ENCODE data around the gene MRPL38. TPM values are rescaled to one million over a fixed set of nuclear protein-coding genes. Genes with fewer than 3 reads are reported as not detected.

MRPL38 gene
- total and polyA plus RNA-seq, 2 of the 8 experiments (the other 6 are each of a cell fraction or from before 2014, with no cell fraction given) = 78.4 to 125 TPM

- Histone ChIP-seq H3K4me3 (ENCODE audit: extremely low read depth in 1 of 4, insufficient read depth in 2 of 4, low read depth in 3 of 4, low read length in 4 of 4) (peak overlapping the region; percentile 55 to 91 (median 67)), H3K79me2 (ENCODE audit: control insufficient read depth in 1 of 2, insufficient read depth in 2 of 2, low read length in 2 of 2) (peaks cover 3 to 9% of the 10 kb centered on the region in 2 experiments; a peak in 3 of 4 replicates), H2BK20ac (ENCODE audit: low read length) (no peak overlapping the region), H3K23me2 (ENCODE audit: low read depth, low read length) (peaks cover 6% of the 10 kb centered on the region), H2AK5ac (ENCODE audit: low read depth, low read length) (no peak overlapping the region), H3K4ac (replicated peaks; ENCODE audit: insufficient read length, low read depth, low read length) (no peak overlapping the region), H4K8ac (ENCODE audit: extremely low read depth, insufficient read depth, low read length) (no peak overlapping the region), H2BK15ac (ENCODE audit: low read length) (no peak overlapping the region), H2BK120ac (replicated peaks; ENCODE audit: low read depth, low read length) (no peak overlapping the region), H3K36me3 (ENCODE audit: control insufficient read depth in 2 of 4, insufficient read depth in 4 of 4, low read length in 3 of 4) (peaks cover 5 to 13% (median 10%) of the 10 kb centered on the region in 4 experiments; a peak in 6 of 8 replicates), H3K14ac (ENCODE audit: insufficient read length) (no peak overlapping the region), H4K5ac (ENCODE audit: insufficient read length, low read depth, low read length) (peak overlapping the region; percentile 56), H2AFZ (ENCODE audit: low read length) (no peak overlapping the region), H3K18ac (ENCODE audit: extremely low read depth, low read length) (no peak overlapping the region; the same call in 1 of the 2 replicates), H3K9ac (replicated peaks in 1 of 4; ENCODE audit: extremely low read depth in 1 of 4, low read depth in 3 of 4, low read length in 3 of 4) (peak overlapping the region in 3 of 4 experiments; percentile 60 to 80 (median 67); a peak in 6 of 7 replicates), H3K4me1 (replicated peaks in 1 of 4; ENCODE audit: control insufficient read depth in 3 of 4, insufficient read depth in 4 of 4, low read length in 3 of 4) (peaks cover 0 to 7% (median 2%) of the 10 kb centered on the region in 4 experiments; a peak in 4 of 7 replicates), H4K91ac (replicated peaks; ENCODE audit: insufficient read length, low read length) (no peak overlapping the region), H3K27me3 (replicated peaks in 1 of 4; ENCODE audit: control insufficient read depth in 3 of 4, extremely low read depth in 1 of 4, insufficient read depth in 3 of 4, low read length in 3 of 4) (no peaks in the 10 kb centered on the region), H3K23ac (ENCODE audit: insufficient read length) (no peak overlapping the region), H4K20me1 (replicated peaks in 1 of 2; ENCODE audit: control insufficient read depth in 1 of 2, insufficient read depth in 2 of 2, low read length in 2 of 2) (no peaks in the 10 kb centered on the region), H2BK5ac (ENCODE audit: low read depth, low read length) (0 out of 2 replicates have a peak overlapping the region, but pooled peaks have one; percentile 27), H2BK12ac (ENCODE audit: low read depth, low read length) (no peak overlapping the region), H3K9me3 (ENCODE audit: insufficient read depth in 2 of 2, low read depth in 1 of 2, low read length in 1 of 2) (no peaks in the 10 kb centered on the region), H3K27ac (ENCODE audit: low read depth, low read length) (peak overlapping the region; percentile 27; the same call in 1 of the 2 replicates), H3K56ac (replicated peaks; ENCODE audit: insufficient read length, low read depth, low read length) (no peak overlapping the region), H3K79me1 (ENCODE audit: low read depth, low read length) (peaks cover 10% of the 10 kb centered on the region; the same call in 1 of the 2 replicates), H3K4me2 (ENCODE audit: insufficient read depth in 1 of 2, low read depth in 2 of 2, low read length in 2 of 2) (peak overlapping the region; percentile 74 to 82)
- FAIRE-seq (no peak), DNase-seq (ENCODE audit: low read depth in 1 of 2, low spot score in 2 of 2) (no peak)
- TF ChIP-seq SIRT6 (IDR thresholded peaks at IDR 0.05; ENCODE audit: low read length) (no peak), JUND (IDR thresholded peaks at IDR 0.05; ENCODE audit: low read length) (no peak), HDAC2 (IDR thresholded peaks at IDR 0.05; ENCODE audit: borderline replicate concordance in 1 of 2, low read depth in 2 of 2, low read length in 2 of 2) (0 out of 4 replicates have a peak, but pooled peaks of 1 of the 2 experiments have one; percentile 23), RBBP5 (IDR thresholded peaks at IDR 0.05; ENCODE audit: borderline replicate concordance, low read depth, low read length) (no peak), SIN3A (conservative IDR thresholded peaks at IDR 0.05 in 1 of 2, IDR thresholded peaks at IDR 0.05 in 1 of 2; ENCODE audit: low read depth in 1 of 2, low read length in 2 of 2) (0 out of 4 replicates have a peak, but pooled peaks of 1 of the 2 experiments have one; percentile 7), CTCF (IDR thresholded peaks at IDR 0.05; ENCODE audit: control extremely low read depth in 1 of 3, insufficient read depth in 1 of 3, low read depth in 1 of 3, low read length in 3 of 3) (peak in 1 of 3 experiments; percentile 1; a peak in 1 of 4 replicates), SAP30 (IDR thresholded peaks at IDR 0.05; ENCODE audit: insufficient read depth, insufficient replicate concordance, low read length) (no peak), CHD2 (IDR thresholded peaks at IDR 0.05; ENCODE audit: low read length) (peak; percentile 81; the same call in 1 of the 2 replicates)
- ChIA-PET POLR2A (ENCODE audit: partially characterized antibody) (interaction anchor here (0.8 to 4.7 kb wide), 12 partner anchors 9 to 75 kb away, joined by 3 to 28 read pairs (median 10); partner anchors contain the start of genes TRIM47 and TRIM65), CTCF (ENCODE audit: partially characterized antibody) (interaction anchor here (0.6 to 27.2 kb wide), 12 partner anchors 7 to 338 kb away, joined by 3 to 563 read pairs (median 5); partner anchors contain the start of genes MRPL38 and UNC13D)
- WGBS, 2 experiments (ENCODE audit: extremely low coverage in 1 of 2, insufficient coverage in 1 of 2, insufficient read length in 1 of 2, insufficient replicate concordance in 2 of 2, low coverage in 1 of 2, low lambda C conversion rate in 2 of 2, missing lambda C conversion rate in 1 of 2) = 7% methylated on average over 9 of the region's 19 CpGs; no CpG with 5 or more reads in 1 of the 2 experiments
Measured at GRCh38 chr17:75854881-75855309, 49.8 kb downstream of the MRPL38 start.
